Lower leg skin (tissue), 3 donors: ENCODE results near the gene SYMPK.

Experiments used
- CTCF ChIP-seq, 3 donors: fragments of 450-650 bp; IDR thresholded peaks; one replicate each; pipeline ENCODE4 v1.5.1; 2016; ENCODE audit warnings: antibody characterized with exemption in 3 of 3, mild to moderate bottlenecking in 3 of 3, moderate library complexity in 2 of 3
- POLR2A ChIP-seq, 2 donors: fragments of 450-650 bp; IDR thresholded peaks; one replicate each; pipeline ENCODE4 v1.6.1; 2016 to 2017; ENCODE audit warnings: antibody characterized with exemption in 2 of 2, mild to moderate bottlenecking in 1 of 2, moderate library complexity in 1 of 2

GRCh38 chr19:45905011-45905410, 42.1 kb upstream of the SYMPK start:
- TF ChIP-seq CTCF (IDR thresholded peaks at IDR 0.05) (no peak), POLR2A (IDR thresholded peaks at IDR 0.05) (no peak)
